HL-60 (cell line): ENCODE results near the gene PDE4B.

Experiments
- POLR2AphosphoS5 ChIP-seq: IDR thresholded peaks from 2 replicates; pipeline ENCODE4 v1.6.1; 2012; ENCODE audit warnings: low read depth
- TF ChIP-seq, protein P1 (sequence below): IDR thresholded peaks from one replicate; pipeline ENCODE4 v1.5.1; 2011; ENCODE audit warnings: low read length, control low read depth, inconsistent platforms; ENCODE audit not compliant: insufficient read depth
- TF ChIP-seq, protein P2 (sequence below): IDR thresholded peaks from 2 replicates; pipeline ENCODE4 v1.6.1; 2012; ENCODE audit warnings: low read depth; ENCODE audit not compliant: insufficient replicate concordance

DNA sequence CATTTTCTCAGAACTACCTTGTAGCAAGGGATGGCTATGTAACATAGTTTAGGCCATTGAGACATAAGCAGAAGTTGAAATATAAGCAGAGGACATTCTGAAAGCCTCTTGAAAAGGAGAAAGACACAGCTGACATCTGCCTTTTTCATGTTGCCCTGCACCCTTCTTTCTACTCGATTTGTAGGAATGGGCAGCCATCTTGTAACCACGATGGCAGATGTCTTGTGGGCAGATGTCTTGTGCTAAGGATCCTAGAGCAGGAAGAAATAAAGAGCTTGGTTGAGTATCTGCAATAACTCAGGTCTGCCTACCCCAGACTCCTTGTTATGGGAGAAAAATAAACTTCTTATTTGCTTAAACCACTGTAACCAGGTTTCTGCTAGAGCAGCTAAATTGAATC lies 351.0 kb downstream of the PDE4B start:
- TF ChIP-seq, protein P1, sequence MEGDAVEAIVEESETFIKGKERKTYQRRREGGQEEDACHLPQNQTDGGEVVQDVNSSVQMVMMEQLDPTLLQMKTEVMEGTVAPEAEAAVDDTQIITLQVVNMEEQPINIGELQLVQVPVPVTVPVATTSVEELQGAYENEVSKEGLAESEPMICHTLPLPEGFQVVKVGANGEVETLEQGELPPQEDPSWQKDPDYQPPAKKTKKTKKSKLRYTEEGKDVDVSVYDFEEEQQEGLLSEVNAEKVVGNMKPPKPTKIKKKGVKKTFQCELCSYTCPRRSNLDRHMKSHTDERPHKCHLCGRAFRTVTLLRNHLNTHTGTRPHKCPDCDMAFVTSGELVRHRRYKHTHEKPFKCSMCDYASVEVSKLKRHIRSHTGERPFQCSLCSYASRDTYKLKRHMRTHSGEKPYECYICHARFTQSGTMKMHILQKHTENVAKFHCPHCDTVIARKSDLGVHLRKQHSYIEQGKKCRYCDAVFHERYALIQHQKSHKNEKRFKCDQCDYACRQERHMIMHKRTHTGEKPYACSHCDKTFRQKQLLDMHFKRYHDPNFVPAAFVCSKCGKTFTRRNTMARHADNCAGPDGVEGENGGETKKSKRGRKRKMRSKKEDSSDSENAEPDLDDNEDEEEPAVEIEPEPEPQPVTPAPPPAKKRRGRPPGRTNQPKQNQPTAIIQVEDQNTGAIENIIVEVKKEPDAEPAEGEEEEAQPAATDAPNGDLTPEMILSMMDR = no peak
- TF ChIP-seq, protein P2, sequence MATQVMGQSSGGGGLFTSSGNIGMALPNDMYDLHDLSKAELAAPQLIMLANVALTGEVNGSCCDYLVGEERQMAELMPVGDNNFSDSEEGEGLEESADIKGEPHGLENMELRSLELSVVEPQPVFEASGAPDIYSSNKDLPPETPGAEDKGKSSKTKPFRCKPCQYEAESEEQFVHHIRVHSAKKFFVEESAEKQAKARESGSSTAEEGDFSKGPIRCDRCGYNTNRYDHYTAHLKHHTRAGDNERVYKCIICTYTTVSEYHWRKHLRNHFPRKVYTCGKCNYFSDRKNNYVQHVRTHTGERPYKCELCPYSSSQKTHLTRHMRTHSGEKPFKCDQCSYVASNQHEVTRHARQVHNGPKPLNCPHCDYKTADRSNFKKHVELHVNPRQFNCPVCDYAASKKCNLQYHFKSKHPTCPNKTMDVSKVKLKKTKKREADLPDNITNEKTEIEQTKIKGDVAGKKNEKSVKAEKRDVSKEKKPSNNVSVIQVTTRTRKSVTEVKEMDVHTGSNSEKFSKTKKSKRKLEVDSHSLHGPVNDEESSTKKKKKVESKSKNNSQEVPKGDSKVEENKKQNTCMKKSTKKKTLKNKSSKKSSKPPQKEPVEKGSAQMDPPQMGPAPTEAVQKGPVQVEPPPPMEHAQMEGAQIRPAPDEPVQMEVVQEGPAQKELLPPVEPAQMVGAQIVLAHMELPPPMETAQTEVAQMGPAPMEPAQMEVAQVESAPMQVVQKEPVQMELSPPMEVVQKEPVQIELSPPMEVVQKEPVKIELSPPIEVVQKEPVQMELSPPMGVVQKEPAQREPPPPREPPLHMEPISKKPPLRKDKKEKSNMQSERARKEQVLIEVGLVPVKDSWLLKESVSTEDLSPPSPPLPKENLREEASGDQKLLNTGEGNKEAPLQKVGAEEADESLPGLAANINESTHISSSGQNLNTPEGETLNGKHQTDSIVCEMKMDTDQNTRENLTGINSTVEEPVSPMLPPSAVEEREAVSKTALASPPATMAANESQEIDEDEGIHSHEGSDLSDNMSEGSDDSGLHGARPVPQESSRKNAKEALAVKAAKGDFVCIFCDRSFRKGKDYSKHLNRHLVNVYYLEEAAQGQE = no peak
- TF ChIP-seq POLR2AphosphoS5 = no peak
